Duodenal mucosa (tissue), 2 donors: Measurements from ENCODE around the gene MAN1C1.

Experiments
- H3K27ac ChIP-seq: one replicate; pipeline ENCODE4 v1.7.0; 2013; ENCODE audit warnings: low read depth, low read length
- H3K27me3 ChIP-seq, 2 donors: one replicate each; pipeline ENCODE4 v1.7.0; 2013; ENCODE audit warnings: low read length in 2 of 2, control low read depth in 1 of 2; ENCODE audit not compliant: insufficient read depth in 2 of 2, control insufficient read depth in 1 of 2
- H3K36me3 ChIP-seq, 2 donors: one replicate each; pipeline ENCODE4 v1.7.0; 2013; ENCODE audit warnings: low read length in 2 of 2, control low read depth in 1 of 2; ENCODE audit not compliant: insufficient read depth in 2 of 2, control insufficient read depth in 1 of 2
- H3K4me1 ChIP-seq, 2 donors: one replicate each; pipeline ENCODE4 v1.7.0; 2013; ENCODE audit warnings: low read length in 2 of 2, control low read depth in 1 of 2; ENCODE audit not compliant: insufficient read depth in 2 of 2, control insufficient read depth in 1 of 2
- H3K4me3 ChIP-seq, 2 donors: one replicate each; pipeline ENCODE4 v1.7.0; 2013; ENCODE audit warnings: low read length in 2 of 2, low read depth in 1 of 2
- H3K9ac ChIP-seq, 2 donors: one replicate each; pipeline ENCODE4 v1.7.0; 2013; ENCODE audit warnings: low read length in 2 of 2, low read depth in 1 of 2
- H3K9me3 ChIP-seq, 2 donors: one replicate each; pipeline ENCODE4 v1.7.0; 2013; ENCODE audit warnings: low read length in 2 of 2, control low read depth in 1 of 2; ENCODE audit not compliant: control insufficient read depth in 1 of 2

MAN1C1 gene

GRCh38 chr1:25620701-25621350 is 4.2 kb downstream of the MAN1C1 start:
- peak overlapping the region; percentile 0 to 1 for H3K4me3 ChIP-seq
- no peaks in the 10 kb centered on the region for H3K36me3 ChIP-seq
- H3K27me3 ChIP-seq, result peaks cover 22 to 28% of the 10 kb centered on the region in 2 donors
- no peaks in the 10 kb centered on the region for H3K9me3 ChIP-seq
- no peak overlapping the region for H3K9ac ChIP-seq
- peaks cover 18 to 31% of the 10 kb centered on the region in 2 donors for H3K4me1 ChIP-seq
- no peak overlapping the region for H3K27ac ChIP-seq

GRCh38 chr1:25621876-25622275 is 5.3 kb downstream of the MAN1C1 start:
- Histone ChIP-seq H3K4me1 (peaks cover 17 to 29% of the 10 kb centered on the region in 2 donors), H3K4me3 (no peak overlapping the region), H3K9me3 (no peaks in the 10 kb centered on the region), H3K27ac (no peak overlapping the region), H3K9ac (no peak overlapping the region), H3K36me3 (no peaks in the 10 kb centered on the region), H3K27me3 (peaks cover 22 to 28% of the 10 kb centered on the region in 2 donors)

- Histone ChIP-seq H3K9me3 (no peaks in the 10 kb centered on the region), H3K9ac (no peak overlapping the region), H3K36me3 (no peaks in the 10 kb centered on the region), H3K27me3 (peaks cover 22 to 28% of the 10 kb centered on the region in 2 donors), H3K4me1 (peaks cover 17 to 28% of the 10 kb centered on the region in 2 donors), H3K27ac (no peak overlapping the region), H3K4me3 (no peak overlapping the region)
These were observed 5.9 kb downstream of the MAN1C1 start for GRCh38 chr1:25622531-25622930.

- Histone ChIP-seq H3K27ac (no peak overlapping the region), H3K9me3 (no peaks in the 10 kb centered on the region), H3K36me3 (no peaks in the 10 kb centered on the region), H3K4me1 (peaks cover 15 to 25% of the 10 kb centered on the region in 2 donors), H3K4me3 (no peak overlapping the region), H3K27me3 (peaks cover 18 to 23% of the 10 kb centered on the region in 2 donors), H3K9ac (no peak overlapping the region)
These were observed 6.4 kb downstream of the MAN1C1 start for GRCh38 chr1:25623007-25623406.

- Histone ChIP-seq H3K9ac (no peak overlapping the region), H3K9me3 (no peaks in the 10 kb centered on the region), H3K36me3 (no peaks in the 10 kb centered on the region), H3K27ac (no peak overlapping the region), H3K27me3 (peaks cover 11 to 16% of the 10 kb centered on the region in 2 donors), H3K4me1 (peaks cover 8 to 18% of the 10 kb centered on the region in 2 donors), H3K4me3 (no peak overlapping the region)
These were observed 7.1 kb downstream of the MAN1C1 start for GRCh38 chr1:25623731-25624130.

- Histone ChIP-seq H3K27me3 (peaks cover 7 to 12% of the 10 kb centered on the region in 2 donors), H3K9ac (no peak overlapping the region), H3K36me3 (no peaks in the 10 kb centered on the region), H3K4me3 (no peak overlapping the region), H3K4me1 (peaks cover 8 to 14% of the 10 kb centered on the region in 2 donors), H3K9me3 (no peaks in the 10 kb centered on the region), H3K27ac (no peak overlapping the region)
These were observed 7.6 kb downstream of the MAN1C1 start for GRCh38 chr1:25624156-25624555.

GRCh38 chr1:25624604-25625003 is 8.0 kb downstream of the MAN1C1 start:
- Histone ChIP-seq H3K36me3 (no peaks in the 10 kb centered on the region), H3K4me3 (no peak overlapping the region), H3K27me3 (peaks cover 3 to 7% of the 10 kb centered on the region in 2 donors), H3K4me1 (peaks cover 8 to 10% of the 10 kb centered on the region in 2 donors), H3K27ac (no peak overlapping the region), H3K9ac (no peak overlapping the region), H3K9me3 (no peaks in the 10 kb centered on the region)

GRCh38 chr1:25626018-25626417 is 9.4 kb downstream of the MAN1C1 start:
- Histone ChIP-seq H3K4me1 (no peaks in the 10 kb centered on the region), H3K9ac (no peak overlapping the region), H3K36me3 (no peaks in the 10 kb centered on the region), H3K27me3 (no peaks in the 10 kb centered on the region), H3K27ac (no peak overlapping the region), H3K4me3 (no peak overlapping the region), H3K9me3 (no peaks in the 10 kb centered on the region)

GRCh38 chr1:25628741-25629421 is 12.3 kb downstream of the MAN1C1 start:
- Histone ChIP-seq H3K4me3 (no peak overlapping the region), H3K27me3 (no peaks in the 10 kb centered on the region), H3K27ac (no peak overlapping the region)

GRCh38 chr1:25629836-25630235 is 13.2 kb downstream of the MAN1C1 start:
- no peaks in the 10 kb centered on the region for H3K4me1 ChIP-seq
- H3K9me3 ChIP-seq, result no peaks in the 10 kb centered on the region
- no peak overlapping the region for H3K9ac ChIP-seq
- no peaks in the 10 kb centered on the region for H3K27me3 ChIP-seq
- no peak overlapping the region for H3K4me3 ChIP-seq
- no peak overlapping the region for H3K27ac ChIP-seq
- H3K36me3 ChIP-seq, result no peaks in the 10 kb centered on the region

More at GRCh38 chr1:25628741-25629421, 12.3 kb downstream of the MAN1C1 start:
- H3K9ac ChIP-seq, result no peak overlapping the region
- H3K9me3 ChIP-seq, result no peaks in the 10 kb centered on the region
- no peaks in the 10 kb centered on the region for H3K4me1 ChIP-seq
- no peaks in the 10 kb centered on the region for H3K36me3 ChIP-seq
